ENCODE measurements around the gene TCEANC2.
"Not testable (repeated sequence)": the region's sequence is repeated elsewhere in the genome, so short reads cannot be mapped to it uniquely, and the experiment has no call there.

The TCEANC2 gene

DNA sequence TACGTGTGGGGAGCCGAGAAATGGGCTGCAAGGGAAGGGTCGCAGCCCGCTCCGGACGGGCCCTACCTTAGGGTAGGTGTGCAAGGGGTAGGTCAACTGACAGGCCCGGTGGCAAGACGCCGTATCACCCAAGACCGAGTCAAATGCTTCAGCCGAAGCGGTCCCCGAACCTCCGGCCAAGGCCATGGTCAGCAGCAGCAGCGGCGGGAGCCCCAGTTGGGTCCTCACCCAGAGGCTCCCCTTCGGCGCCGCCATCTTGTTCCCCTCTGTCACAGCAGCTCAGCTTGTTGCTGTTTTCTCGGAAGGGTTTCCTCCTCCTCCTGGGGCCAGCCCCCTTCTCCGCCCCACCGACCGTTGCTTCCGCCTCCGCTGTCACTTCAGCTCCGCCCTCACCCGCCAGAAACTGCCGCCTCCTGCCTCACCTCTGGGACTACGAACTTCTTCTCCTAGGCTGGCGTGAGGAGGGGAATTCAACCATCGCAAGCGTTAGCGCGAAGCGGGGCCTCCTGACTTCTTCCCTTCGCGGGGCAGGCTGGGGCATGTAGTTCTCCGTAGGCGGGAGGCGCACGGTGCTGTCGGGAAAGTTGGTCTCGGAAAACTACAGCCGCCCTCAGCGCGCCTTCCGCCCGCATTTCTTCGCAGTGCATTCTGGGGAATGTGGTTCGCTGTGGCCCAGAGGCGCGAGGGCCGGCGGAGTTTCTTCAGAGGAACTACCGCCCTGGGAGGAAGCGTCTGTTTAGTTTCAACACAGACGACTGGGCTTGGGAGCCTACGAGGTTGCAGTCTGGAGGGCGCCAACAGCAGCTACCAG, at the start of gene TCEANC2, which contains the start of gene TMEM59:
TCEANC2 (plus strand) TSS at position 675 of the 811 bp plus-strand sequence. CDS start 815 bp downstream, outside the sequence.
TMEM59 (minus strand) TSS at position 271 of the 811 bp plus-strand sequence; CDS start at position 255, 16 bp downstream.
- DNase-seq, result peak; percentile 98

DNA sequence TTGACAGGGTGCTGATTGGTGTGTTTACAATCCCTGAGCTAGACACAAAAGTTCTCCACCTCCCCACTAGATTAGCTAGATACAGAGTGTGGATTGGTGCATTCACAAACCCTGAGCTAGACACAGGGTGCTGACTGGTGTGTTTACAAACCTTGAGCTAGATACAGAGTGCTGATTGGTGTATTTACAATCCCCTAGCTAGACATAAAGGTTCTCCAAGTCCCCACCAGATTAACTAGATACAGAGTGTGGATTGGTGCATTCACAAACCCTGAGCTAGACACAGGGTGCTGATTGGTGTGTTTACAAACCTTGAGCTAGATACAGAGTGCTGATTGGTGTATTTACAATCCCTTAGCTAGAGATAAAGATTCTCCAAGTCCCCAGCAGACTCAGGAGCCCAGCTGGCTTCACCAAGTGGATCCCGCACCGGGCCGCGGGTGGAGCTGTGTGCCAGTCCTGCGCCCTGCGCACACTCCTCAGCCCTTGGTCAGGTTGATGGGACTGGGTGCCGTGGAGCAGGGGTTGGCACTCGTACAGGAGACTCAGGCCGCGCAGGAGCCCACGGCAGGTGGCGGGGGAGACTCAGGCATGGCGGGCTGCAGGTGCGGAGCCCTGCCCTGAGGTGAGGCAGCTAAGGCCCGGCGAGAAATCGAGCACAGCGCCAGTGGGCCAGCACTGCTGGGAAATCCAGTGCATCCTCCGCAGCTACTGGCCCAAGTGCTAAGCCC, 49.5 kb upstream of the TCEANC2 start:
- DNase-seq, result not testable (repeated sequence)

DNA sequence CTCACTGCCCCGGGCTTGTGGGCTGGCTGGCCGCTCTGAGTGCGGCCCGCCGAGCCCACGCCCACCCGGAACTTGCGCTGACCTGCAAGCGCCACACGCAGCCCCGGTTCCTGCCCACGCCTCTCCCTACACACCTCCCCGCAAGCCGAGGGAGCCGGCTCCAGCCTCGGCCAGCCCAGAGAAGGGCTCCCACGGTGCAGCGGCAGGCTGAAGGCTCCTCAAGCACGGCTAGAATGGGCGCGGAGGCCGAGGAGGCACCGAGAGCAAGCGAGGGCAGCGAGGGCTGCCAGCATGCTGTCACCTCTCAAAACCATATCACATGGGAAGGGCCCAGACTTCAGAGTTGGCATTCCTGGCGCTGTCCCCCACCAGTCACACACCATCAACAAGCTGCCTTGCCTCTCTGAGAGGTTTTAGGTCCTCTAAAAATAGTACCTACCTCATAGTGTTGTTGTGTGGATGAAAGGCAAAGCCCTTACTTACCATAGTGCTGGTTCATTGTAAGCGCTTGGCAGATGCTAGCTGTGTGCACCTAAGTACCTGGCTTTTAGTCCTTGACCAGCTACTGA, 48.8 kb upstream of the TCEANC2 start:
- DNase-seq, result no peak

DNA sequence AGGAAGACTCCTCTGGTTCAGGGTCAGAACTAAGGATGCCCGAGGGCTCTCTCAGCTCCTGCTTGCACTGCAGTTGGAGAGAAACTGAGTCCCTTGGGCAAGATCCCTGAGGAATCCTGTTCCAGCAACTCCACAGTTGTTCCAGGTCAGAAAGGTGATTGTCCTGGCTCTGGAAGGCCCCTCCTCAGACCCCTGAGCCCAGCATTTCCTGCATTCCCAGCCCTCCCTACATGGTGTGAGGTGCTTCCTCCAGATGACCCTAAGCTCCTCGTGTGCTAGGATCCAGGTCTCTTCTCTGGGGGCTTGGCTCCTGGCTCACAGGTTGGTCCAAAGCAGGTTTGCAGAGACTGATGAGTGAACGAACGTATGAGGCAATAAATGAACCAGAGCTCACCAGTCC, 46.9 kb upstream of the TCEANC2 start:
- no peak for DNase-seq

DNA sequence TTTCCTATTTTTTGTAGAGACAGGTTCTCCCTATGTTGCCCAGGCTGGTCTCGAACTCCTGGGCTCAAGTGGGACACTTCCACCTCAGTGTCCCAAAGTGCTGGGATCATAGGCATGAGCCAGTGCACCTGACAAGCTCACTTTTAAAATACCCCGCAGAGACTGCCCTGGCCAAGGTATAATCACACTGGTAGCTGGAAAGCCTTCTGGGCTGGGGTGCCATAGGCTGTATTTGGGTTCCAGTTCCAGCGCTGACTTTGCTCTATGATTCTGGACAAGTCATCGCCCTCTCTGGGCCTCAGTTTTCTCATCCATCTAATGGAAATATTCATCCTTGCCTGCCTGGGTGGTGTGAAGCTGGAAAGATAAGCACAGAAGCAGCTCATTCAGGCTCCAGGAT, 45.8 kb upstream of the TCEANC2 start:
- DNase-seq, result no peak

DNA sequence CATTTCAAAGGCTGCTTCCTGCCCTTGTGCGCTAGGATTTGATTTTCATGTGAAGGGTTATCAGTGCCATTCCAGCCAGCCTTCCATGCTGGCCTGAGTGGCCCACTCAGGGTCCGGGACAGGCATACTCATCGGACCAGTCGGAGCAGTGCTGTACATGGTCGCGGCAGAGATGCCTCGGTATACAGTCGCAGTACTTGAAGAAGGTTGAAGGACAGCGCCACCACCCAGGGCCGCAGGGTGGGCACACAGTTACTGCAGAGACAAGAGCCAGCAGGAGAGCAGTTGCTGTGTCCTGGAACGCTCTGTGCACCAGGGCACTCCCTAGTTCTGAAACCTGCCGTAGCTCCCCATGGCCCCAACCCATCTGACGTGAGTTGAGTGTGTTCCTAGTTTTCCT, 44.5 kb upstream of the TCEANC2 start:
- no peak for DNase-seq

DNA sequence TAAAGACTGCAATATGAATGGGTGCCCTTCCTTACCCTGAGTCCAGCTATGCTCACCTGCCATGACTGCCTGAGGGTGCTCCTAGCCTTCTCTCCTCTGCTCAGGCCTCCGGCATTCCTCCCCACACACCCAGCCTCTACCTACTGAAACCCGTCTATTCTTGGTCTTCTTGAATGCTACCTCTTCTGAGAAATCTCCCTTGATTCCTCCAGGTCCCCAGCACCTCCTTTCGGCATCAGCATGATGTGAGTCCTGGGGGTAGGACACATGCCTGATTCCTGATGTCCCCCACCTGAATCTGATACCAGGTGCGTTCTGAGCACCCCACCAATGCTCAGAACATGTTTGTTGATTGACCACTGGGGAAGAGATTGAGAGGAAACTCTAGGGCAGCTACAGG, 44.0 kb upstream of the TCEANC2 start:
- DNase-seq, result no peak

DNA sequence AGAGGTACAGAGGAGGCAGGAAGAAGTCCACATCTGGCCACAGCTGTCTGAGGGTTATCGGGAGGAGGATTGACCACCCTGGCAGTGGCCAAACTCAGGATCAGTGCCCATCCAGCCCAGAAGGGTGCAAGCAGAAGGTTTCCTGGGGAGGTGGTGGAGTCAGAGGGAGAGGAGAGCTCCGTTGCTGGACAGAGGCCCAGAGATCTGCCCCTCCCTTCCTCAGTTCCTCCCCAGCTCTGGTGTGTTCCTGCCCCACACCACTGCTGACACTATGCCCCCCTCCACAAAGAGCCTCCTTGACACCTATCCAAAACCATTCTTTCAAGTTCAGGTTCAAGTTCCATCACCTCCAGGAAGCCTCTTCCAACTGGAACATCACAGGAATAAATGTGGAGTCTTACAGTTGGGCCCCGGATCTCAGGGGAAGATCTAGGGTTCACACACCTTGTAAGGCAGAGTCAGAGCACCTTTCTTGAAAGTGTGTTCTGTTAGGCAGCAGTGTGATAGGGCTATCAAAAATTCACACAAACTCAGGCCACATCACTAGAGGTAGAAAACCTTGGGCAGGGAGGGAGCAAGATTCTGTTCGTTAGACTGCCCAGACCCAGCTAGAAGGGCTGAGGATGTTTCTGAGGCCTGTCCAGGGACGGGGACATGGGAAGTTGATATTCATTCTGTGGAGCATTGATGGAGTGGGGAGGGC, 42.8 kb upstream of the TCEANC2 start:
- no peak for DNase-seq

DNA sequence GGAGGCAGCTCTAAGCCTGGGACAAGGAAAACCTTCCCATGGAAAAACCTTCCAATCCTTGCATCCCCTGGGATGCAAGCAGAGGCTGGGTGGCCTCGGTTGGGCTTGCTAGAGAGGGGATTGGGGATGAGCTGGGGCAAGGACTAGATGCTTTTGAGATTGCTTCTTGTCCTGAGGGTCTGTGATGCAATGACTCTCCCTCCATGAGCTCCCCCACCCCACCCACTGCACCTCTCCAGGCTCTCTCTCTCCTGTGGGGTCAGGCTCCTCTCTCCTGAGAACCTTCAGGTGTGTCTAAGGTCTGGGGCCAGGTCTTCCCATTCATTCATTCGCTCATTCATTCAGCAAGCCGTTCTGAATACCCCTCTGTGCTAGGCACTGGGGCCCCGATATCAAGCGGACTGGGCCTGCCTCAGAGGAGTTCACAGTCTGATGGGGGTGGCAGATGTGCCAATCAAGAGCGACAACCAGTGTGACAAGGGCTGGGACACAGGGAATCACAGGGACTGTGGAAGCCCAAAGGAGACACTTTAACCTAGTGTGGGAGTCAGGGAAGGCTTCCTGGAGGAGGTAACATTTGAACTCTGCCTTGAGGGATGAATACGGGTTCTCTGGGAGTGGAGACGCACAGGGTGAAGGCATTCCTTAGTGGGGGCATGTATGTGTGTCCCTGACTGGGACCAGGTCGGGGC, 41.9 kb upstream of the TCEANC2 start:
- DNase-seq, result no peak

DNA sequence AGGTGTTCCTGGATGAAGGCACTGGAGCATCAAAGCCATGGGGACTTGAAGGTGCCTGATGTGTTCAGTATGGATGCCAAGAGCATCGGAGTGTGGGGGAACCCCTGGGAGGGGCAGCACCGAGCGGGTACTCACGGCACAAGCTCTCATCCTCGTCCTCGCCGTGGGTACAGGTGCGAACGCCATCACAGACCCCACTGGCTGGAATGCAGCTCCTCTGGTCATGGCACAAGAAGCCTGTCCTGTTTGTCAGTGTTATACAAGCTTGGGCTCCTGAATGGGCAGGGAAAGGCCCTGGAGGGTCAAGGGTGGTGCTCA, 41.4 kb upstream of the TCEANC2 start:
- no peak for DNase-seq

DNA sequence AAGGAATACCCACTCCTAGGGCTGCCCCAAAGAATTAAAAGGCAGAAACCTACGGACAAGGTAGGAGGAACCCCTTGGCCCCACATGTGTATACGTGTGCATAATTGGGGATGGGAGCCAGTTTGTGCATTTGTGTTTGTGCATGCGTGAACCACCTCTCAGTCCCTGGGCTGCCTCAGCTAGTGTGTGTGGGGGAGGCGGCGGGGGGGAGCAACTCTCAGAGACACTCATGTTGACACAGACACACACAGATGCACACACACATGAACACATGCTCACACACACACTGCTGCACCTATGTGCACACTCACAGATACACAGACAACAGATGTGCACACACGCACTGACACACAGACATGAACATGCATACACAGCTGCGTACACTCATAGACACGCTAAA, 40.5 kb upstream of the TCEANC2 start:
- no peak for DNase-seq

DNA sequence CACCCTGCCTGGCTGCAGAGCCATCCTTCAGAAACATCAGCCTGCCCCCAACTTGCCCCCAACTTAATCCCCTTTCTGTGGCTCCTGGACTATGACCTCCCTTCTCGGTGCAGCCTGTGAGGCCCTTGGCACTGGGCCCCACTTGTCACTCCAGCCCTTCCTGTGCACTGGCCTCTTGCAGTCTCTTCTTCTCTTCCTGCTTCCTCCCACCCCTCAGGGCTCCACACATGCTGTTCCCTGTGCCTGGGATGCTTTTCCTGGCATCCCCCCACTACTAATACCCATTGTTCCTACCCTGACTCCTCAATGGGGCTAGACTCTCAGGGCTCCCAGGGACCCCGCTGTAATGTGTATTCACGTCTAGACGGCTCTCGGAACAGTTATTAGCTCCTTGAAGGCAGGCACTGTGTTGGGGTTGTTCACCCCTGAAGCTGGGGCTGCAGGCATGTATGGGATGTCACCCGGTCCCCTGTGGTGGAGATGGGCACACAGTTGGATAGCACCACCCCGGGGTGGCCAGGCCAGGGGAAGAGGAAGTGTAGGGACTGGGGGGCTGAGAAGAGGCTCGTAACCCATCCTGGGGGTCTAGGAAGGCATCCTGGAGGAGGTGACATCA, 39.9 kb upstream of the TCEANC2 start:
- DNase-seq, result no peak

DNA sequence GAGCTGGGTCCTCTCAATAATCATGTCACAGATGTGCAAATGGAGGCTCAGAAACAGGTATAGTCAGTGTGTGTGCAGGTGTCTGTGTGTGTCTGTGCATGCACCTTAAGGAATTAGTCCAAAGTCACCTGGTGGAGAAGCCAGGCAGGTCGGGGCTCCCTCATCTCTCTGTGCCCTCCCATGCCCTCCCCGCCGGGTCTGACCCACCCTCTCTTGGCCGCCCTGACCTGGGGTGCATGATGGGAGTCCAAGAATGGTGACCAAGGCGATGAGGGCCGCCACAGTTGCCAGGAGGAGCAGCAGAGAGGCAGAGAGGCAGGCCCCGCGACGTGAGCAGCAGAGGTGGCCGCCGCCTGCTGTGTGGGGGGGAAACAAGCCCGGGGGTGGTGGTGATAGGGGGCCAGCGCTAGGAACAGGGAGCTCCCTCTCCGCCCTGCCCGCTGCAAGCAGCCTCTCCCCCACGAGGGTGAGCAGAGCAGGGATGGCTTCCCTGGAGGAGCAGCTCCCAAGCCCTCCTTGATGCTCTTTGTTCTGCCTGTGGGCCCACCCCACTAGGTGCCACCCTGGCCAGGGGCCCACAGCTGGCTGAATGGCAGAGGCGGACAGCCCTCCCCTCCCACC, 39.3 kb upstream of the TCEANC2 start:
- no peak for DNase-seq

DNA sequence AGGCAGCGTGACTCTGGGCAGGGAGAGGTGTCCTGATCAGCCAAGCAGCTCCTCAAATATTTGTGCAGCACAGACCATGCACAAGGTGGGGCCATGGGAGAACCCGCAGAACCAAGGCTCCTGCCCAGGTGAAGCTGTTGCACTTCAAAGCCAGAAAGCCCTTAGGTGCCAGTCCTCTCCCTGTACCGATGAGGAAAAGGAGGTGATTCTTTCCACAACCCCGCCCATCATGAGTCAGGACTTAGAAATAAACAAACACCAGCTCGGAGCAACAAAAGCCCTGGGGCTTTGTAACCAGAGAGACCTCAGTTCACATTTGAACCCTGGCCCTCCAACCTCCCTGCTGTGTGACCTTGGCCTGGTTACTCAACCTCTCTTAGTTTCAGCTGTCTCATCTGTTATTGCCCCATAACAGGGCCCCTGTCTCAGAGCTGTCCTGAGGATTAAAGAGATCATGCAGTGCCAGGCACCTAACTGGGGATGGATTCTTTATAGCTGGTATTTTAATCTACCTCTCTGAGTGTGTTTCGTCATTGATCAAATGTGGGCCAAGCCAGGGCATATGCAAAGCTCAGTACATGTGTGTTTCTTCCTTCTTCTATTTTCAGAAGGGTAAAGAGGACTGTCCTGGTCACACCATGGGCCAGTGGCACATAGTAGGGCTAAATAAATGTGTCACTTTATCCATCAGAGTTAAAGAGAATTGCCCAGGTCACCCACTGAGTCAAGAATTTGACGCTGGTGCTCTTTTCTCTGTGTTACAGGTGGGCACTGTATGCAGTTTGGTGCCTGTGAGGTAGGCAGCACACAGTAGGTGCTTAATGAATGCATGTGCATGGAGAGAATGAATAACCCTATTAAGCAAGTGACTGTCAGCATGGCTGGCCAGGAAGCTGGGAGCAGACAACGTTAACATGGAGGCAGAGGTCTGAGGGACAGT, 36.8 kb upstream of the TCEANC2 start:
- DNase-seq, result no peak

DNA sequence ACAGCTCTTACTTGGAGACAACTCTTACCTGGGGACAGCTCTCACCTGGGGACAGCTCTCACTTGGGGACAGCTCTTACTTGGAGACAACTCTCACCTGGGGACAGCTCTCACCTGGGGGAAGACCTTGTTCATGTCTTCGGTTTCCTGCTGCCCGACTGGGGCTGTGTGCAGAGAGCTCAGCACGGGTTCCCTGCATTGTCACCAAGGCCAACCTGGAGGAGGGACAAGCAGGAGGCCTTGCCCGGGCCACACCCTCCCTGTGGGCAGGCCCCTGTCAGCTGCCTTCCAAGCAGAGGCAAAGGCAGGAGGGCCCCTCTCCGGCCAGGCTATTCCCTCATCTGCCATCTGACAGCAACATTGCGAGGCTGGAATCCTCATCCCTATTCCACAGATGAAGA, 35.4 kb upstream of the TCEANC2 start, which contains the start of gene LDLRAD1:
LDLRAD1 (minus strand) TSS at position 208 of the 400 bp plus-strand sequence; CDS start at position 134, 74 bp downstream.
- no peak for DNase-seq

DNA sequence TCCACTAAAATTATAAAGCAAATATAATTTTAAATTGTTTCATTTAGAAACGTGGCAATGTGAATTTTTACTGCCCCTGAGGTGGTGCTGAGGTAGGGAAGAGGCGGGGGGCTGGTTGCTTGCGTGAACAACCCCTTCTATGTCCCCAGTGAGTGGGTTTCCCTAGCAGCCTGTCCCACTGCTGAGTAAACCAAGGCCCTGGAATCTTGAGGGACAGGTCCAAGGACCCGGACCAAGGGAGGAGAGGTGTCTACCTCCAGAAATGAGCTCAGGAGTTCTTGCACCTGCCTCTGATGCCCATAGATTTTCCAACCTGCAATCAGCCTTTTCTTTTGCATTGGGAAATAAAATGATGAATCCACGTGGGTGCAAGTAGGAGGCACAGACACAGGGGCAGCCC, 34.8 kb upstream of the TCEANC2 start:
- no peak for DNase-seq

DNA sequence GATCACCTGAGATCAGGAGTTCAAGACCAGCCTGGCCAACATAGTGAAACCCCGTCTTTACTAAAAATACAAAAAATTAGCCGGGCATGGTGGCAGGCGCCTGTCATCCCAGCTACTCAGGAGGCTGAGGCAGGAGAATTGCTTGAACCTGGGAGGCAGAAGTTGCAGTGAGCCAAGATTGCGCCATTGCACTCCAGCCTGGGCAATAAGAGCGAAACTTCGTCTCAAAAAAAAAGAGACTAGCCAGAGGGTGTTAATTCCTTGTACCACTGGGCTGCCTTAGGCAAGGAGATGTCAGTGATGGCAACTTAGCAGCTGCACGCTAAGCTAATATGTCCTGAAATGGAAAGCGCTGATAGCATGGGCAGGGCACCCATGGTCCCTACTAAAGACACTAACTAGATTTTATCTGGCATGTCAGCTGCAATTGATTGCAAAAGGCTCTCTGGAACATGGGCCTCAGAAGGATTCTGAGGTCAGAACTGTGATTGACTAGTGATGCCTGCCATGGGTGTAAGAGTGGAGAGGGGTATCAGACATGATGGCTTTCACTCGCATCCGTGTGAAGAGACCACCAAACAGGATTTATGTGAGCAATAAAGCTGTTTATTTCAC, 33.7 kb upstream of the TCEANC2 start:
- not testable (repeated sequence) for DNase-seq

DNA sequence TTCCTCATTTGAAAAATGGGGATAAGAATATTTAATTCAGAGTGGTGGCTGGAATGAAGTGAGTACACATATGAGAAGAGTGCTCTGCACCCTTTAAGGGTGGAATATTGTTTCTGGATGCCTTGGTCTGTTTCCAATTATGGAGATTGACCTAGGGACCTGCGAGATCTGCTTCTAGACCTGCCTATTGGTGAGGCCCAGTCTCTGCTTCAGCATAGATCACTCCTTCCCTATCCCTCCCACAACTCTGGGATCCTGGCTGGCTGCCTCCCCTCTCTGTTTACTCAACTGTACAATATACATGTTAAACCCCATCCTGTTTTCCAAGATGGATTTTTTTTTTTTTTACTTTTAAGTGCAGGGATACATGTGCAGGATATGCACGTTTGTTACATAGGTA, 29.1 kb upstream of the TCEANC2 start:
- DNase-seq, result no peak

DNA sequence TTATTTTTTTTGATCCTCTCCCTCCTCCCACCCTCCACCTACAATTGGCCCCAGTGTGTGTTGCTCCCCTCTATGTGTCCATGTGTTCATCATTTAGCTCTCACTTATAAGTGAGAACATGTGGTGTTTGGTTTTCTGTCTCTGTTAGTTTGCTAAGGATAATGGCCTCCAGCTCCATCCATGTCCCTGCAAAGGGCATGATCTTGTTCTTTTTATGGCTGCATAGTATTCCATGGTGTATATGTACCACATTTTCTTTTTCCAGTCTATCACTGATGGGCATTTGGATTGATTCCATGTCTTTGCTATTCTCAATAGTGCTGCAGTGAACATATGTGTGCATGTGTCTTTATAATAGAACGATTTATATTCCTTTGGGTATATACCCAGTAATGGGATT, 28.6 kb upstream of the TCEANC2 start:
- DNase-seq, result not testable (repeated sequence)

DNA sequence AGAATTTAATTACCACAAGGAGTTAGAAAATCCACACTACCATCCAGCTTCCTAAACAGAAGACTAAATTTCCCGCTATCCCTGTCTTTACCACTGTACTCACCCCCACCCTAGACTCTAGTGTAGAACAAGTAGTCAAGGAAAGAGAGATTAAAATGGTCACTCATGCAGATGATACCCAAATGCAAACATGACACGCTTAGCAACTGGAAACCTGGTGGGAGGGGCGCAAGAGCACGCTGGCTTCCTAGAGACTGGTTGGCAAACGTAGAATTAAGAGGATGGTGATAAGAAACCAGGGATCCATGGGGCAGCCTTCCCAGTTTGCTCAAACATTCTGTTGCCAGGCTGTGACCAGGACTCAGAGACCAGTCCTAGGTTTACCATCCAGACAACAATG, 25.6 kb upstream of the TCEANC2 start:
- DNase-seq, result no peak

Data from NCI-H2171 (cell line).